ENCODE measurements around the gene SLC45A2.

SLC45A2 gene

DNA sequence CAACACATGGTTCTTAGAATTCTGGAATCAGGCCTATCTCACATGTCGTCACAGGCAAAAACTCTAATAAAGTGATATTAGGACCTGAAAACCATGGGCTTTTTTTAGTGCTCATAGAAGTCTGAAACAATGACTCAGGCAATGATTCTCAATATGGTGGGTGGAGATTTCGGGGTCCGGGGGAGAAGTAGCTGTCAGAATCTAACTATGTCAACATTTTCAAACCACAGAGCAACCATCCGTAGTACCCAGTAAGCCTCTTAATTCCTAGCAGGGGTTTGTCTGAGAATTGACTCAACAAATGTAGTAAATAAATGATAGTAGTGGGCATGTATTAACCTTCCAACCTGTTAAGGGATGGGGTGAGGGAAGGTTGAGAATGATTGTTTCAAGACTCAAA is 20.7 kb upstream of the SLC45A2 start:
- TF ChIP-seq CREB1 (IDR thresholded peaks at IDR 0.05; ENCODE audit: low read depth) = no peak
- no peak for TF ChIP-seq CEBPB (IDR thresholded peaks at IDR 0.05)
- TF ChIP-seq, protein P1, sequence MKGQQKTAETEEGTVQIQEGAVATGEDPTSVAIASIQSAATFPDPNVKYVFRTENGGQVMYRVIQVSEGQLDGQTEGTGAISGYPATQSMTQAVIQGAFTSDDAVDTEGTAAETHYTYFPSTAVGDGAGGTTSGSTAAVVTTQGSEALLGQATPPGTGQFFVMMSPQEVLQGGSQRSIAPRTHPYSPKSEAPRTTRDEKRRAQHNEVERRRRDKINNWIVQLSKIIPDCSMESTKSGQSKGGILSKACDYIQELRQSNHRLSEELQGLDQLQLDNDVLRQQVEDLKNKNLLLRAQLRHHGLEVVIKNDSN (IDR thresholded peaks at IDR 0.05) = no peak
- no peak for TF ChIP-seq YY1 (IDR thresholded peaks at IDR 0.05; ENCODE audit: low read depth)
- TF ChIP-seq RAD21 (IDR thresholded peaks at IDR 0.05; ENCODE audit: low read depth) = no peak
- no peak for TF ChIP-seq EP300 (IDR thresholded peaks at IDR 0.05; ENCODE audit: borderline replicate concordance)
- TF ChIP-seq, protein P2, sequence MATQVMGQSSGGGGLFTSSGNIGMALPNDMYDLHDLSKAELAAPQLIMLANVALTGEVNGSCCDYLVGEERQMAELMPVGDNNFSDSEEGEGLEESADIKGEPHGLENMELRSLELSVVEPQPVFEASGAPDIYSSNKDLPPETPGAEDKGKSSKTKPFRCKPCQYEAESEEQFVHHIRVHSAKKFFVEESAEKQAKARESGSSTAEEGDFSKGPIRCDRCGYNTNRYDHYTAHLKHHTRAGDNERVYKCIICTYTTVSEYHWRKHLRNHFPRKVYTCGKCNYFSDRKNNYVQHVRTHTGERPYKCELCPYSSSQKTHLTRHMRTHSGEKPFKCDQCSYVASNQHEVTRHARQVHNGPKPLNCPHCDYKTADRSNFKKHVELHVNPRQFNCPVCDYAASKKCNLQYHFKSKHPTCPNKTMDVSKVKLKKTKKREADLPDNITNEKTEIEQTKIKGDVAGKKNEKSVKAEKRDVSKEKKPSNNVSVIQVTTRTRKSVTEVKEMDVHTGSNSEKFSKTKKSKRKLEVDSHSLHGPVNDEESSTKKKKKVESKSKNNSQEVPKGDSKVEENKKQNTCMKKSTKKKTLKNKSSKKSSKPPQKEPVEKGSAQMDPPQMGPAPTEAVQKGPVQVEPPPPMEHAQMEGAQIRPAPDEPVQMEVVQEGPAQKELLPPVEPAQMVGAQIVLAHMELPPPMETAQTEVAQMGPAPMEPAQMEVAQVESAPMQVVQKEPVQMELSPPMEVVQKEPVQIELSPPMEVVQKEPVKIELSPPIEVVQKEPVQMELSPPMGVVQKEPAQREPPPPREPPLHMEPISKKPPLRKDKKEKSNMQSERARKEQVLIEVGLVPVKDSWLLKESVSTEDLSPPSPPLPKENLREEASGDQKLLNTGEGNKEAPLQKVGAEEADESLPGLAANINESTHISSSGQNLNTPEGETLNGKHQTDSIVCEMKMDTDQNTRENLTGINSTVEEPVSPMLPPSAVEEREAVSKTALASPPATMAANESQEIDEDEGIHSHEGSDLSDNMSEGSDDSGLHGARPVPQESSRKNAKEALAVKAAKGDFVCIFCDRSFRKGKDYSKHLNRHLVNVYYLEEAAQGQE (IDR thresholded peaks at IDR 0.05; ENCODE audit: low read depth) = no peak
- TF ChIP-seq TAF1 (IDR thresholded peaks at IDR 0.05; ENCODE audit: low read depth) = no peak
- no peak for TF ChIP-seq NFIC (IDR thresholded peaks at IDR 0.05)
- TF ChIP-seq ZBTB7A (IDR thresholded peaks at IDR 0.05; ENCODE audit: low read depth) = no peak
- no peak for TF ChIP-seq EGR1 (IDR thresholded peaks at IDR 0.05)

DNA sequence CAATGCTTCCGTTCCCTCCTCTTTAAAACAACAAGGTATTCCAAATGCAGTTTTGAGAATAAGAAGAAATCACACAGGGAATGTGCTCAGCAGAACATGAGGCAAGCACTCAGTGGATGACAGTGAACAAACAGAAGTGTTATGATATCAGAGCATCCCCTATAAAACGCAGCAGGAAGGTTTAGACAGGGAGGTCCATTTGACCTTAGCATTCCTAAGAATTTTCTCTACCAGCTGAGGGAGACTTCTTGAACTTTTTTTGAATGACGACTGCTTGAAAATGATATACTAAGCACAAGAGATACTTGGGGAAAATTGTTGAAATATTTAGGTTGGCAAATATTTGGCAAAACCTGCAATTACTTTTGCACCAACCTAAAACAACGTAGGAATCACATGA is 19.4 kb upstream of the SLC45A2 start:
- no peak for TF ChIP-seq FOXM1 (IDR thresholded peaks at IDR 0.05; ENCODE audit: borderline replicate concordance, low read depth)
- TF ChIP-seq RAD21 (IDR thresholded peaks at IDR 0.05; ENCODE audit: low read depth) = no peak
- TF ChIP-seq EP300 (IDR thresholded peaks at IDR 0.05; ENCODE audit: borderline replicate concordance) = no peak
- no peak for TF ChIP-seq TEAD4 (IDR thresholded peaks at IDR 0.05)
- no peak for TF ChIP-seq TAF1 (IDR thresholded peaks at IDR 0.05; ENCODE audit: low read depth)
- TF ChIP-seq, protein P1 (IDR thresholded peaks at IDR 0.05) = no peak
- TF ChIP-seq, protein P2 (IDR thresholded peaks at IDR 0.05; ENCODE audit: low read depth) = no peak
- TF ChIP-seq YY1 (IDR thresholded peaks at IDR 0.05; ENCODE audit: low read depth) = no peak
- TF ChIP-seq EGR1 (IDR thresholded peaks at IDR 0.05) = no peak
- TF ChIP-seq CREB1 (IDR thresholded peaks at IDR 0.05; ENCODE audit: low read depth) = no peak
- no peak for TF ChIP-seq NFIC (IDR thresholded peaks at IDR 0.05)
- no peak for TF ChIP-seq ZBTB7A (IDR thresholded peaks at IDR 0.05; ENCODE audit: low read depth)
- TF ChIP-seq, protein P3, sequence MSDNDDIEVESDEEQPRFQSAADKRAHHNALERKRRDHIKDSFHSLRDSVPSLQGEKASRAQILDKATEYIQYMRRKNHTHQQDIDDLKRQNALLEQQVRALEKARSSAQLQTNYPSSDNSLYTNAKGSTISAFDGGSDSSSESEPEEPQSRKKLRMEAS (IDR thresholded peaks at IDR 0.05) = no peak
- TF ChIP-seq TCF12 (IDR thresholded peaks at IDR 0.05; ENCODE audit: low read depth) = no peak
- no peak for TF ChIP-seq CEBPB (IDR thresholded peaks at IDR 0.05)

DNA sequence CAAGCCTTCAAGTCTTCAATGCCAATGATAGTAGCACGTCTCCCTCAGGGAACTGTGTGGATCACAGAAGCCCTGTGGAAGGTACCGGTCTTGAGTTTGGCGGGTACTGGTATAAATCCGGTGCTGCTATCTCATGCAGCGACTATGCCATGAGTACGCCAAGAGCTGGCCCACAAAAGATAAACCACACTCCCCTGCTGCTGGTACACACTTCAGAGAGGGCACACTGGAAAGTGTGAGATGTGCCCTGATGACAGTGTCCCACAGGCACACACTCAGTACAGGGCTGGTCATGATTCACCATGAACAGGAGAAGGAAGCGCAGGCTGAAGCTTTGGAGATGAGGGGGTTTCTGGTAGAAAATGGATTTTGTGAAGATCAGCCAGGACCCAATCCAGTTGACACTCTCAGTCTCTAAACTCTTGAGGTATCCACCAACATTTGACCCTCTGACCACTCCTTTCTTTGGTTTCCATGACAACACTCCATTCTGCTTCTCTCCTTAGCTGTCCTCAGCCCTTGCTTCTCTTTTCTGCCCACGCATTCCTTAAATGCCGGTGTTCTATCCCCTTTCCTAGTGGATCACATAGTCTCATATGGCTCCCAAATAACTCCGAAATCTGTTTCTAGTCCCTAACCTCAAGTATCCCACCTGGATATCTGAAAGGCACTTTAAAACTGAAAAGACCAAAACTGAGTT is 18.3 kb upstream of the SLC45A2 start:
- no peak for TF ChIP-seq NFIC (IDR thresholded peaks at IDR 0.05)
- TF ChIP-seq ZBTB7A (IDR thresholded peaks at IDR 0.05; ENCODE audit: low read depth) = no peak
- no peak for TF ChIP-seq YY1 (IDR thresholded peaks at IDR 0.05; ENCODE audit: low read depth)

DNA sequence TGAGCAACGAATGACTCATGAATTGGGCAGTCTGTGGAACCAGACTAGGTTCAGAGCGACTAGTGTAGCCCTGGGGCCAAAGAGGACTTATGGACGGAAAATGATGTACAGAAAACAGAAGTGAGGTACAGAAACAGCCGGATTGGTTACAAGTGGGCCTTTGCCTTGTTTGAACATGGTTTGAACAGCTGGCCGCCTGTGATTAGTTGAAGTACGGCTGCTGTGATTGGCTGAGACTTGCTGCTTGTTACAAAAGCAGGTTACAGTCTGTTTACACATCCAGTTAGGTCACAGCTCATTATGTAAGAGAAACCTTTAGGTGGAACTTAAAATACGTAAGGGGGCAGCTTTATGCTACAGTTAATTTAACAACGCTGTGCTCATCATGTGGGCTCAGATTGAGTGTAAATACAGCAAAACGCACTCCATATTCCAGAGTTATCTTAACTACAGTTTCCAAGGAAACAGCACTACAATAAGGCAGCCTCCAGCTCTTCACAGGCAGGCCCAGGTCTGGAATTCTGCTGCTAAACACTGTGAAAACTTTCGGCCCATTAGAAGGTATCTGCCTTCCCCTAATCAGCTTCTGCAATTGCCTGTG is 16.8 kb upstream of the SLC45A2 start:
- no peak for TF ChIP-seq TCF12 (IDR thresholded peaks at IDR 0.05; ENCODE audit: low read depth)
- no peak for TF ChIP-seq EP300 (IDR thresholded peaks at IDR 0.05; ENCODE audit: borderline replicate concordance)
- no peak for TF ChIP-seq CEBPB (IDR thresholded peaks at IDR 0.05)
- no peak for TF ChIP-seq CREB1 (IDR thresholded peaks at IDR 0.05; ENCODE audit: low read depth)
- no peak for TF ChIP-seq NFIC (IDR thresholded peaks at IDR 0.05)
- no peak for TF ChIP-seq TEAD4 (IDR thresholded peaks at IDR 0.05)
- TF ChIP-seq EGR1 (IDR thresholded peaks at IDR 0.05) = no peak
- no peak for TF ChIP-seq YY1 (IDR thresholded peaks at IDR 0.05; ENCODE audit: low read depth)
- TF ChIP-seq, protein P3 (IDR thresholded peaks at IDR 0.05) = no peak
- no peak for TF ChIP-seq RAD21 (IDR thresholded peaks at IDR 0.05; ENCODE audit: low read depth)
- TF ChIP-seq TAF1 (IDR thresholded peaks at IDR 0.05; ENCODE audit: low read depth) = no peak
- TF ChIP-seq, protein P1 (IDR thresholded peaks at IDR 0.05) = no peak

DNA sequence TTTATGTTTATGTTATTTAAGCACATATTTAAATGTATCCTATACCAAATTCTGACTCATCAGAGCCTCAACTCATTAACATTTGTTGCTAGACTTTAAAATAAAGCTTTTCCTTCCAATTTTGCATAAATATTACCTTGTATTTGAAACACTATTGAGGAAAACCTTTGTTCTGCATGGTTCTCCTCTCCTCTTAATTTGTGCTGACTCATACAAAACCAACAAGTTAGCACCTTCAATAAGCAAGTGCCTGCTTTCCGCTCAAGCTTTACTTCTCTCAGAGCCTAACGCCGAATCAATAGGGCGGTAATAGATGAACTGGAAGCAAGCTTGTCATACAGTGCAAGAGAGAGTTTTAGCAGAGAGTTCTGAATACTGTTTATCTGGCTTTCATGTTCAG is 15.5 kb upstream of the SLC45A2 start:
- TF ChIP-seq TAF1 (IDR thresholded peaks at IDR 0.05; ENCODE audit: low read depth) (no peak), CEBPB (IDR thresholded peaks at IDR 0.05) (no peak), FOXM1 (IDR thresholded peaks at IDR 0.05; ENCODE audit: borderline replicate concordance, low read depth) (no peak), NFIC (IDR thresholded peaks at IDR 0.05) (no peak), RAD21 (IDR thresholded peaks at IDR 0.05; ENCODE audit: low read depth) (no peak), ZBTB7A (IDR thresholded peaks at IDR 0.05; ENCODE audit: low read depth) (no peak), EGR1 (IDR thresholded peaks at IDR 0.05) (no peak), YY1 (IDR thresholded peaks at IDR 0.05; ENCODE audit: low read depth) (no peak), EP300 (IDR thresholded peaks at IDR 0.05; ENCODE audit: borderline replicate concordance) (no peak), TCF12 (IDR thresholded peaks at IDR 0.05; ENCODE audit: low read depth) (no peak), TEAD4 (IDR thresholded peaks at IDR 0.05) (no peak)
- TF ChIP-seq, protein P3 (IDR thresholded peaks at IDR 0.05) = no peak
- TF ChIP-seq, protein P2 (IDR thresholded peaks at IDR 0.05; ENCODE audit: low read depth) = no peak
- TF ChIP-seq, protein P1 (IDR thresholded peaks at IDR 0.05) = no peak
